Lower leg skin (tissue), 3 donors: ENCODE results near the gene CHRND.

Experiments
- CTCF ChIP-seq, 3 donors: fragments of 450-650 bp; IDR thresholded peaks; one replicate each; pipeline ENCODE4 v1.5.1; 2016; ENCODE audit warnings: antibody characterized with exemption in 3 of 3, mild to moderate bottlenecking in 3 of 3, moderate library complexity in 2 of 3
- POLR2A ChIP-seq, 2 donors: fragments of 450-650 bp; IDR thresholded peaks; one replicate each; pipeline ENCODE4 v1.6.1; 2016 to 2017; ENCODE audit warnings: antibody characterized with exemption in 2 of 2, mild to moderate bottlenecking in 1 of 2, moderate library complexity in 1 of 2

- TF ChIP-seq CTCF (IDR thresholded peaks at IDR 0.05), result no peak
- no peak for TF ChIP-seq POLR2A (IDR thresholded peaks at IDR 0.05)
Measured at GRCh38 chr2:232522623-232523401, 3.1 kb upstream of the CHRND start.
